GM19238 (cell line): ENCODE results near the gene GRIA4.

Experiments
- DNase-seq: peaks from one replicate; pipeline ENCODE4 v3.0.0; 2011; ENCODE audit warnings: low spot score; ENCODE audit not compliant: insufficient read length

GRIA4 gene

GRCh38 chr11:105609832-105610781 lies at the start of gene GRIA4:
Gene GRIA4 (plus strand): TSS chr11:105610073. CDS start chr11:105610998, 925 bp downstream.
- DNase-seq, result no peak

- no peak for DNase-seq
Observed at GRCh38 chr11:105573091-105573490, 36.8 kb upstream of the GRIA4 start.

- DNase-seq, result no peak
Observed at GRCh38 chr11:105574974-105575373, 34.9 kb upstream of the GRIA4 start.

- no peak for DNase-seq
Observed at GRCh38 chr11:105577641-105578040, 32.2 kb upstream of the GRIA4 start.

- DNase-seq, result no peak
Observed at GRCh38 chr11:105579111-105579510, 30.8 kb upstream of the GRIA4 start.

GRCh38 chr11:105582497-105582896 lies 27.4 kb upstream of the GRIA4 start:
- DNase-seq, result no peak

GRCh38 chr11:105588001-105588400 lies 21.9 kb upstream of the GRIA4 start:
- DNase-seq, result no peak

- no peak for DNase-seq
Observed at GRCh38 chr11:105589346-105589745, 20.5 kb upstream of the GRIA4 start.

GRCh38 chr11:105592035-105592434 lies 17.8 kb upstream of the GRIA4 start:
- DNase-seq, result no peak

- DNase-seq, result no peak
Observed at GRCh38 chr11:105598371-105598770, 11.5 kb upstream of the GRIA4 start.

- no peak for DNase-seq
Observed at GRCh38 chr11:105603156-105603555, 6.7 kb upstream of the GRIA4 start.

GRCh38 chr11:105609341-105609781 lies 512 bp upstream of the GRIA4 start:
- DNase-seq, result no peak

- DNase-seq, result no peak
Observed at GRCh38 chr11:105610871-105611571, 1.1 kb downstream of the GRIA4 start.

- DNase-seq, result no peak
Observed at GRCh38 chr11:105611572-105612441, 1.9 kb downstream of the GRIA4 start.

- no peak for DNase-seq
Observed at GRCh38 chr11:105612771-105613170, 2.9 kb downstream of the GRIA4 start.

GRCh38 chr11:105613183-105613582 lies 3.3 kb downstream of the GRIA4 start:
- DNase-seq, result no peak

- no peak for DNase-seq
Observed at GRCh38 chr11:105618343-105618955, 8.6 kb downstream of the GRIA4 start.

- no peak for DNase-seq
Observed at GRCh38 chr11:105619556-105619955, 9.7 kb downstream of the GRIA4 start.

GRCh38 chr11:105622016-105622415 lies 12.1 kb downstream of the GRIA4 start:
- no peak for DNase-seq

- no peak for DNase-seq
Observed at GRCh38 chr11:105632316-105632715, 22.4 kb downstream of the GRIA4 start.

GRCh38 chr11:105635466-105635865 lies 25.6 kb downstream of the GRIA4 start:
- DNase-seq, result no peak
